SH-SY5Y (cell line): ENCODE results near the gene UHRF1.

ENCODE experiments used
- GATA2 ChIP-seq: IDR thresholded peaks from 2 replicates; pipeline ENCODE4 v1.6.1; 2011; ENCODE audit warnings: mild to moderate bottlenecking, low read depth, low read length
- GATA3 ChIP-seq: IDR thresholded peaks from 2 replicates; pipeline ENCODE4 v1.6.1; 2011; ENCODE audit warnings: low read depth, mild to moderate bottlenecking, low read length, moderate library complexity

- TF ChIP-seq GATA3 (no peak), GATA2 (no peak)
Measured at GRCh38 chr19:4972509-4973230, 63.4 kb downstream of the UHRF1 start.
